ENCODE measurements around the gene ULK3. TPM values are rescaled to one million over a fixed set of nuclear protein-coding genes. Genes with fewer than 3 reads are reported as not detected.

Gene ULK3
- total and polyA plus RNA-seq, 10 of the 15 experiments (the other 5 are each of a cell fraction or from before 2014, with no cell fraction given), result 0.64 to 38.8 (median 27.1) TPM

GRCh38 chr15:74889883-74890664 is 47.1 kb upstream of the ULK3 start, which contains the start of gene MPI (continued):
- TF ChIP-seq ZBTB4 (CRISPR knock-in tag; IDR thresholded peaks at IDR 0.05), result no peak
- TF ChIP-seq KDM1A (IDR thresholded peaks at IDR 0.05; ENCODE audit: borderline replicate concordance), result no peak
- no peak for TF ChIP-seq STAT1 (conservative IDR thresholded peaks at IDR 0.05)
- TF ChIP-seq, protein P1, sequence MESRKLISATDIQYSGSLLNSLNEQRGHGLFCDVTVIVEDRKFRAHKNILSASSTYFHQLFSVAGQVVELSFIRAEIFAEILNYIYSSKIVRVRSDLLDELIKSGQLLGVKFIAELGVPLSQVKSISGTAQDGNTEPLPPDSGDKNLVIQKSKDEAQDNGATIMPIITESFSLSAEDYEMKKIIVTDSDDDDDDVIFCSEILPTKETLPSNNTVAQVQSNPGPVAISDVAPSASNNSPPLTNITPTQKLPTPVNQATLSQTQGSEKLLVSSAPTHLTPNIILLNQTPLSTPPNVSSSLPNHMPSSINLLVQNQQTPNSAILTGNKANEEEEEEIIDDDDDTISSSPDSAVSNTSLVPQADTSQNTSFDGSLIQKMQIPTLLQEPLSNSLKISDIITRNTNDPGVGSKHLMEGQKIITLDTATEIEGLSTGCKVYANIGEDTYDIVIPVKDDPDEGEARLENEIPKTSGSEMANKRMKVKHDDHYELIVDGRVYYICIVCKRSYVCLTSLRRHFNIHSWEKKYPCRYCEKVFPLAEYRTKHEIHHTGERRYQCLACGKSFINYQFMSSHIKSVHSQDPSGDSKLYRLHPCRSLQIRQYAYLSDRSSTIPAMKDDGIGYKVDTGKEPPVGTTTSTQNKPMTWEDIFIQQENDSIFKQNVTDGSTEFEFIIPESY (IDR thresholded peaks at IDR 0.05), result no peak
- TF ChIP-seq CHD2 (IDR thresholded peaks at IDR 0.05; ENCODE audit: borderline replicate concordance, low read depth, low read length), result peak; percentile 66; the same call in 1 of the 2 replicates
- no peak for TF ChIP-seq NRF1 (conservative IDR thresholded peaks at IDR 0.05; ENCODE audit: low read depth, low read length)
- peak; percentile 86 for TF ChIP-seq IKZF1 (conservative IDR thresholded peaks at IDR 0.05)
- TF ChIP-seq MXI1 (IDR thresholded peaks at IDR 0.05; ENCODE audit: low read depth, low read length), result peak; percentile 95
- TF ChIP-seq HDAC2 (IDR thresholded peaks at IDR 0.05), result no peak
- peak; percentile 59 for TF ChIP-seq SREBF1 (IDR thresholded peaks at IDR 0.05; ENCODE audit: low read length)
- TF ChIP-seq, protein P2, sequence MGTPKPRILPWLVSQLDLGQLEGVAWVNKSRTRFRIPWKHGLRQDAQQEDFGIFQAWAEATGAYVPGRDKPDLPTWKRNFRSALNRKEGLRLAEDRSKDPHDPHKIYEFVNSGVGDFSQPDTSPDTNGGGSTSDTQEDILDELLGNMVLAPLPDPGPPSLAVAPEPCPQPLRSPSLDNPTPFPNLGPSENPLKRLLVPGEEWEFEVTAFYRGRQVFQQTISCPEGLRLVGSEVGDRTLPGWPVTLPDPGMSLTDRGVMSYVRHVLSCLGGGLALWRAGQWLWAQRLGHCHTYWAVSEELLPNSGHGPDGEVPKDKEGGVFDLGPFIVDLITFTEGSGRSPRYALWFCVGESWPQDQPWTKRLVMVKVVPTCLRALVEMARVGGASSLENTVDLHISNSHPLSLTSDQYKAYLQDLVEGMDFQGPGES (IDR thresholded peaks at IDR 0.05), result no peak
- TF ChIP-seq ATF3 (IDR thresholded peaks at IDR 0.05; ENCODE audit: borderline replicate concordance, extremely low read depth, low read depth, low read length), result peak; percentile 1; the same call in 1 of the 2 replicates
- no peak for TF ChIP-seq RB1 (IDR thresholded peaks at IDR 0.05; ENCODE audit: borderline replicate concordance)
- peak; percentile 90 for TF ChIP-seq CREB1 (IDR thresholded peaks at IDR 0.05; ENCODE audit: low read depth)
- peak; percentile 88; the same call in 1 of the 2 replicates for TF ChIP-seq ZNF687 (IDR thresholded peaks at IDR 0.05)
- TF ChIP-seq HCFC1 (IDR thresholded peaks at IDR 0.05; ENCODE audit: low read length), result peak; percentile 96
- TF ChIP-seq, protein P3, sequence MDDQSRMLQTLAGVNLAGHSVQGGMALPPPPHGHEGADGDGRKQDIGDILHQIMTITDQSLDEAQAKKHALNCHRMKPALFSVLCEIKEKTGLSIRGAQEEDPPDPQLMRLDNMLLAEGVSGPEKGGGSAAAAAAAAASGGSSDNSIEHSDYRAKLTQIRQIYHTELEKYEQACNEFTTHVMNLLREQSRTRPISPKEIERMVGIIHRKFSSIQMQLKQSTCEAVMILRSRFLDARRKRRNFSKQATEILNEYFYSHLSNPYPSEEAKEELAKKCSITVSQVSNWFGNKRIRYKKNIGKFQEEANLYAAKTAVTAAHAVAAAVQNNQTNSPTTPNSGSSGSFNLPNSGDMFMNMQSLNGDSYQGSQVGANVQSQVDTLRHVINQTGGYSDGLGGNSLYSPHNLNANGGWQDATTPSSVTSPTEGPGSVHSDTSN (IDR thresholded peaks at IDR 0.05; ENCODE audit: insufficient replicate concordance, low read depth, low read length), result no peak
- no peak for TF ChIP-seq ZNF217 (IDR thresholded peaks at IDR 0.05)

All from GM12878 (cell line).